Gastroesophageal sphincter (tissue), 4 donors: ENCODE results near the gene LSG1. TPM values are rescaled to one million over a fixed set of nuclear protein-coding genes. Genes with fewer than 3 reads are reported as not detected.
"Not testable (repeated sequence)": the region's sequence is repeated elsewhere in the genome, so short reads cannot be mapped to it uniquely, and the experiment has no call there.

ENCODE experiments used
- ATAC-seq: fragments of 150-250 bp; one replicate; pipeline ENCODE4 v1.9.1; 2016; ENCODE audit warnings: mild to moderate bottlenecking, moderate library complexity
- H3K27ac ChIP-seq, 4 donors: fragments of 200-600 bp; sonication (generic) in 3 of 4; 1 replicate in 3 of 4; 2 replicates in 1 of 4; pipeline ENCODE4 v1.5.1; 2016 to 2019
- H3K27me3 ChIP-seq: fragments of 200-600 bp; sonication (generic); one replicate; pipeline ENCODE4 v1.5.1; 2019
- H3K36me3 ChIP-seq, 2 donors: fragments of 200-600 bp; sonication (generic); one replicate each; pipeline ENCODE4 v1.5.1; 2019; ENCODE audit warnings: control low read depth in 1 of 2
- H3K4me1 ChIP-seq, 3 donors: fragments of 200-600 bp; sonication (generic); 1 replicate in 2 of 3; 2 replicates in 1 of 3; pipeline ENCODE4 v1.5.1; 2016 to 2019; ENCODE audit warnings: control low read depth in 2 of 3
- H3K4me3 ChIP-seq, 2 donors: fragments of 200-600 bp; sonication (generic); one replicate each; pipeline ENCODE4 v1.5.1; 2019; ENCODE audit warnings: mild to moderate bottlenecking in 1 of 2, moderate library complexity in 1 of 2
- H3K9me3 ChIP-seq, 3 donors: fragments of 200-600 bp; sonication (generic); one replicate each; pipeline ENCODE4 v1.5.1; 2017 to 2019; ENCODE audit warnings: control low read depth in 2 of 3
- CTCF ChIP-seq, 4 experiments: fragments of 200-600 bp in 2 of 4; fragments of 450-650 bp in 2 of 4; sonication (generic) in 1 of 4; IDR thresholded peaks; one replicate each; pipeline ENCODE4 v1.5.1; 2017 to 2019; ENCODE audit warnings: antibody characterized with exemption in 4 of 4, mild to moderate bottlenecking in 2 of 4, moderate library complexity in 2 of 4
- EP300 ChIP-seq: sonication (generic); formaldehyde crosslinking; IDR thresholded peaks from one replicate; pipeline ENCODE4 v1.6.1; 2017; ENCODE audit warnings: antibody characterized with exemption, mild to moderate bottlenecking
- POLR2A ChIP-seq, 2 donors: fragments of 450-650 bp; IDR thresholded peaks; one replicate each; pipeline ENCODE4 v1.6.1; 2017; ENCODE audit warnings: antibody characterized with exemption in 2 of 2, mild to moderate bottlenecking in 2 of 2, moderate library complexity in 1 of 2
- POLR2AphosphoS5 ChIP-seq: sonication (generic); formaldehyde crosslinking; IDR thresholded peaks from one replicate; pipeline ENCODE4 v1.6.1; 2017; ENCODE audit warnings: antibody characterized with exemption
- WGBS, 2 donors: methylation state at CpG; one replicate each; pipeline ENCODE4 v1.1.5; 2018; ENCODE audit warnings: low coverage in 1 of 2; 5-methylcytosine and 5-hydroxymethylcytosine counted together
- total RNA-seq, 4 donors: library from RNA; depleted of rRNA; stranded (reverse); fragments of >200 nt; gene quantifications; one replicate each; pipeline ENCODE4 v1.1.0, GENCODE V29; 2016

Gene LSG1
- total RNA-seq, 4 donors from 2014 or later: 23.0 to 30.3 (median 28.3) TPM

GRCh38 chr3:194607592-194608389, 64.2 kb downstream of the LSG1 start:
- Histone ChIP-seq H3K36me3 (no peaks in the 10 kb centered on the region), H3K27ac (no peak overlapping the region), H3K27me3 (no peaks in the 10 kb centered on the region), H3K4me3 (no peak overlapping the region), H3K9me3 (no peaks in the 10 kb centered on the region), H3K4me1 (no peaks in the 10 kb centered on the region)
- ATAC-seq: no peak
- WGBS, 2 donors: 60% methylated on average over 1 of the region's 10 CpGs
- TF ChIP-seq POLR2AphosphoS5 (no peak), POLR2A (IDR thresholded peaks at IDR 0.05) (no peak), EP300 (no peak), CTCF (IDR thresholded peaks at IDR 0.05) (no peak)

GRCh38 chr3:194606941-194607340, 65.0 kb downstream of the LSG1 start:
- Histone ChIP-seq H3K36me3 (no peaks in the 10 kb centered on the region), H3K4me1 (no peaks in the 10 kb centered on the region), H3K27me3 (no peaks in the 10 kb centered on the region), H3K27ac (no peak overlapping the region), H3K4me3 (no peak overlapping the region), H3K9me3 (no peaks in the 10 kb centered on the region)
- no peak for ATAC-seq
- TF ChIP-seq CTCF (IDR thresholded peaks at IDR 0.05) (no peak), EP300 (no peak), POLR2AphosphoS5 (no peak), POLR2A (IDR thresholded peaks at IDR 0.05) (no peak)
- WGBS, 2 donors: 74 to 84% methylated on average over 3 of the region's 3 CpGs

GRCh38 chr3:194606163-194606562, 65.8 kb downstream of the LSG1 start:
- no peaks in the 10 kb centered on the region for H3K4me1 ChIP-seq
- H3K27me3 ChIP-seq: no peaks in the 10 kb centered on the region
- H3K27ac ChIP-seq: no peak overlapping the region
- H3K9me3 ChIP-seq: no peaks in the 10 kb centered on the region
- 94 to 97% methylated on average over 5 to 6 of the region's 8 CpGs for WGBS, 2 donors
- no peak for ATAC-seq
- TF ChIP-seq POLR2AphosphoS5: no peak
- TF ChIP-seq EP300: no peak
- no peak for TF ChIP-seq POLR2A (IDR thresholded peaks at IDR 0.05)
- no peak for TF ChIP-seq CTCF (IDR thresholded peaks at IDR 0.05)
- H3K4me3 ChIP-seq: no peak overlapping the region
- H3K36me3 ChIP-seq: no peaks in the 10 kb centered on the region

- 77 to 85% methylated on average over 6 to 7 of the region's 7 CpGs for WGBS, 2 donors
- not testable (repeated sequence) for H3K27ac ChIP-seq, H3K36me3 ChIP-seq, H3K9me3 ChIP-seq, H3K4me1 ChIP-seq, ATAC-seq, H3K4me3 ChIP-seq, H3K27me3 ChIP-seq
These were observed 66.7 kb downstream of the LSG1 start for GRCh38 chr3:194605314-194605713.

- TF ChIP-seq CTCF (IDR thresholded peaks at IDR 0.05) (no peak), POLR2AphosphoS5 (no peak), EP300 (no peak), POLR2A (IDR thresholded peaks at IDR 0.05) (no peak)
- Histone ChIP-seq H3K27me3 (no peaks in the 10 kb centered on the region), H3K36me3 (no peaks in the 10 kb centered on the region), H3K27ac (no peak overlapping the region), H3K4me1 (no peaks in the 10 kb centered on the region), H3K4me3 (no peak overlapping the region), H3K9me3 (no peaks in the 10 kb centered on the region)
- 83 to 88% methylated on average over 2 of the region's 2 CpGs for WGBS, 2 donors
- ATAC-seq: no peak
These were observed 67.2 kb downstream of the LSG1 start for GRCh38 chr3:194604837-194605236.
